Gastrocnemius medialis (tissue), 4 donors: Measurements from ENCODE around the gene AKAP4.

Experiments
- POLR2A ChIP-seq, 2 donors: fragments of 450-650 bp; IDR thresholded peaks; one replicate each; pipeline ENCODE4 v1.6.1; 2017; ENCODE audit warnings: antibody characterized with exemption in 2 of 2, mild to moderate bottlenecking in 2 of 2, moderate library complexity in 2 of 2
- TF ChIP-seq, protein P1 (sequence below), 5 experiments: fragments of 450-650 bp in 3 of 5; fragments of 200-600 bp in 2 of 5; sonication (generic) in 2 of 5; IDR thresholded peaks in 4 of 5; conservative IDR thresholded peaks in 1 of 5; 1 replicate in 4 of 5; 2 replicates in 1 of 5; pipeline ENCODE4 v1.5.1; 2016 to 2019; ENCODE audit warnings: antibody characterized with exemption in 5 of 5, mild to moderate bottlenecking in 3 of 5, moderate library complexity in 3 of 5

DNA sequence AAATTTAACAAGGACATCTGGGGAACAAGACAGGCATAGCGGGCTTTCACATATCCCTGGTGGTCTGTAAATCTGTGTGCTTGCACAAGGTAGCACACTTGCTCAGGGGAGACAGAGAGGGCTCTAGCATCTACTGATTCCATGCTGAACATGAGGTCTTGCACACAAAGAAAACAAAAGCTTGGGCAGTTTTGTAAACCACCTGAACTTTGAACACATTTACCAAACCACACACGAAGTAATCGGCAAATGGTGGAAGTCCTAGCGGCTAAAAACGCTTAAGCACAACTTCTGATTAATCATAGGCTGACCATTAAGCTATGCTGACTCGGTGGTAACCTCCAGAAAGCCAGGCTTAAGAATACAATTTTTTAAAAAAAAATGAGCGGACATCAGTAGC lies 52.8 kb downstream of the AKAP4 start:
- TF ChIP-seq, protein P1, sequence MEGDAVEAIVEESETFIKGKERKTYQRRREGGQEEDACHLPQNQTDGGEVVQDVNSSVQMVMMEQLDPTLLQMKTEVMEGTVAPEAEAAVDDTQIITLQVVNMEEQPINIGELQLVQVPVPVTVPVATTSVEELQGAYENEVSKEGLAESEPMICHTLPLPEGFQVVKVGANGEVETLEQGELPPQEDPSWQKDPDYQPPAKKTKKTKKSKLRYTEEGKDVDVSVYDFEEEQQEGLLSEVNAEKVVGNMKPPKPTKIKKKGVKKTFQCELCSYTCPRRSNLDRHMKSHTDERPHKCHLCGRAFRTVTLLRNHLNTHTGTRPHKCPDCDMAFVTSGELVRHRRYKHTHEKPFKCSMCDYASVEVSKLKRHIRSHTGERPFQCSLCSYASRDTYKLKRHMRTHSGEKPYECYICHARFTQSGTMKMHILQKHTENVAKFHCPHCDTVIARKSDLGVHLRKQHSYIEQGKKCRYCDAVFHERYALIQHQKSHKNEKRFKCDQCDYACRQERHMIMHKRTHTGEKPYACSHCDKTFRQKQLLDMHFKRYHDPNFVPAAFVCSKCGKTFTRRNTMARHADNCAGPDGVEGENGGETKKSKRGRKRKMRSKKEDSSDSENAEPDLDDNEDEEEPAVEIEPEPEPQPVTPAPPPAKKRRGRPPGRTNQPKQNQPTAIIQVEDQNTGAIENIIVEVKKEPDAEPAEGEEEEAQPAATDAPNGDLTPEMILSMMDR (IDR thresholded peaks at IDR 0.05 in 4 of 5, conservative IDR thresholded peaks at IDR 0.05 in 1 of 5), result no peak
- no peak for TF ChIP-seq POLR2A (IDR thresholded peaks at IDR 0.05)
